ENCODE results near the gene NAAA. TPM values are rescaled to one million over a fixed set of nuclear protein-coding genes. Genes with fewer than 3 reads are reported as not detected.
"Not testable (repeated sequence)": the region's sequence is repeated elsewhere in the genome, so short reads cannot be mapped to it uniquely, and the experiment has no call there.

The NAAA gene
- total and polyA plus RNA-seq, 3 experiments from 2014 or later, result 47.9 to 104 (median 51.5) TPM

DNA sequence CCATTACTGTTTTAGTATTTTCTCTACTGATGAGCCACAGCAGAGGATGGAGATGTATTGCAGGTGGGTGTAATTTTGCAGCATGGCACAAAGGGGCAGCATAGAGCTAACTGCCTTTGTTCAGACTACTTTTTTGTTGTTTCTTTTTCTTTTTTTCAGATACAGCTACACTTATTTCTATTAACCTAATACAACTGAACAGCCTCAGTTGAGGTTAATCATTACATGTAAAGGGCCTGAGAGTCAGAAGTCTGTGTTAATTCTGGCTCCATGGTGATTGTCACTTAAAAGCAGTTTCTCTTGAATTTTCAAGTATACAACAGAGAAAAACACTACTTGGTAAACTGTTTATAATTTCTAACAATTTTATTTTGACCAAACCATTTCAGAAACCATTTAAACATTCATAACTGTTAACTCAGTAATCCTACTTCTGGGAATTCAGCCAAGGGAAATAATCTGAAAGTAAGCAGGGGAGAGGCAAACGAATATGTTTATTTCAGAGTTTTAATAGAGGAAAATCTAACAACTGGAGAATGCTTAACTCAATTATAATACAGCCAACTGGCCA, 24.6 kb downstream of the NAAA start:
- Histone ChIP-seq H3K4me3 (ENCODE audit: low read length) (no peak overlapping the region), H3K27me3 (ENCODE audit: insufficient read depth, low read length, poor library complexity, severe bottlenecking) (no peaks in the 10 kb centered on the region), H3K36me3 (ENCODE audit: insufficient read depth, low read length) (peaks cover 16% of the 10 kb centered on the region), H3K9me3 (ENCODE audit: low read length) (no peaks in the 10 kb centered on the region), H3K4me1 (ENCODE audit: insufficient read depth, low read length) (no peaks in the 10 kb centered on the region), H3K27ac (ENCODE audit: low read depth, low read length) (no peak overlapping the region)
- ChIA-PET POLR2A (no interaction called here), CTCF (interaction anchor here (0.9 to 3.6 kb wide), 8 partner anchors 9 to 150 kb away, joined by 3 to 21 read pairs (median 4); partner anchors contain the start of gene NAAA)
- Mint-ChIP-seq H3K4me3 (no peak overlapping the region), H3K36me3 (peaks cover 6 to 81% (median 16%) of the 10 kb centered on the region in 3 donors), H3K4me1 (peaks cover 0 to 6% (median 0%) of the 10 kb centered on the region in 3 donors), H3K27me3 (no peaks in the 10 kb centered on the region), H3K9me3 (no peaks in the 10 kb centered on the region), H3K27ac (peak overlapping the region in 1 of 8 donors; percentile 41)
- DNase-seq, result peak in 3 of 5 donors; percentile 6 to 46 (median 24)

DNA sequence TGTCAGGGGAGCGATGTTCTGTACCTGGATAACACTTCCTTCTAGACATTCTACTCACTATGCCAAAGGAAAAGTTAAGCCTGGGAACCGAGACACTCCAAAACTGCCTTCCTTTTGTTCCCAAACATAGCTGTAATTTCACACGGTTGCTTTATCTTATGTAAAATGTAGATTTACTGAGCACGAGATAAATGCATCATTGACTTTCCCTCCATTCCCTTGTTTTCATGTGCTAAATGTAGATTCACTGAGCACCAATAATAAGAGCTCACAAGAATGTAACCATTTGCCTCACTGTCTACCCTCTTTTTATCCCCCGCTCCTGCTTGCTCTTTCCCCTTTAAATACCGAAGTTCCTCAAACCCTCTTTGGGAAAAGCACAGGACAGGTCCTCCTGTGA, 27.8 kb downstream of the NAAA start:
- H3K27me3 Mint-ChIP-seq, result no peaks in the 10 kb centered on the region
- no peaks in the 10 kb centered on the region for H3K36me3 ChIP-seq (ENCODE audit: insufficient read depth, low read length)
- ChIA-PET CTCF (interaction anchor here (1.4 kb wide), 1 partner anchor 83 kb away, joined by 4 read pairs; no protein-coding TSS in a partner anchor), POLR2A (no interaction called here)
- no peaks in the 10 kb centered on the region for H3K27me3 ChIP-seq (ENCODE audit: insufficient read depth, low read length, poor library complexity, severe bottlenecking)
- H3K27ac Mint-ChIP-seq, result no peak overlapping the region
- H3K36me3 Mint-ChIP-seq, result peaks cover 12 to 60% (median 22%) of the 10 kb centered on the region in 3 donors
- H3K4me1 Mint-ChIP-seq, result peaks cover 0 to 6% (median 0%) of the 10 kb centered on the region in 3 donors
- H3K4me1 ChIP-seq (ENCODE audit: insufficient read depth, low read length), result no peaks in the 10 kb centered on the region
- no peak overlapping the region for H3K27ac ChIP-seq (ENCODE audit: low read depth, low read length)
- no peaks in the 10 kb centered on the region for H3K9me3 Mint-ChIP-seq
- H3K4me3 Mint-ChIP-seq, result no peak overlapping the region
- H3K9me3 ChIP-seq (ENCODE audit: low read length), result no peaks in the 10 kb centered on the region
- DNase-seq, result no peak
- no peak overlapping the region for H3K4me3 ChIP-seq (ENCODE audit: low read length)

DNA sequence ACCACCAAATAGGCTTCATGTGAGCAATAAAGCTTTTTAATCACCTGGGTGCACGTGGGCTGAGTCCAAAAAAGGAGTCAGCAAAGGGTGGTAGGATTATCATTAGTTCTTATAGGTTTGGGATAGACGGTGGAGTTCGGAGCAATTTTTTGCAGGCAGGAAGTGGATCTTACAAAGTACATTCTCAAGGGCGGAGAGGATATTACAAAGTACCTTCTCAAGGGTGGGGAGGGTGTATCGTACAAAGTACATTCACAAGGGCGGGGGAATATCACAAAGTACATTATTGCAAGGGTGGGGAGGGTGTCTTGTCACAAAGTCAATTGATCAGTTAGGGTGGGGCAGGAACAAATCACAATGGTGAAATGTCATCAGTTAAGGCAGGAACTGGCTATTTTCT, 30.0 kb downstream of the NAAA start:
- H3K4me1 Mint-ChIP-seq; H3K27ac ChIP-seq (ENCODE audit: low read depth, low read length); H3K27me3 Mint-ChIP-seq; H3K4me3 Mint-ChIP-seq; H3K4me1 ChIP-seq (ENCODE audit: insufficient read depth, low read length); POLR2A ChIA-PET; H3K9me3 ChIP-seq (ENCODE audit: low read length); H3K27ac Mint-ChIP-seq; H3K9me3 Mint-ChIP-seq; H3K4me3 ChIP-seq (ENCODE audit: low read length); H3K36me3 ChIP-seq (ENCODE audit: insufficient read depth, low read length); H3K27me3 ChIP-seq (ENCODE audit: insufficient read depth, low read length, poor library complexity, severe bottlenecking); DNase-seq: not testable (repeated sequence)
- CTCF ChIA-PET, result interaction anchor here (0.8 kb wide), 1 partner anchor 31 kb away, joined by 3 read pairs; the partner anchor contains the start of gene NAAA
- H3K36me3 Mint-ChIP-seq, result peaks cover 12 to 44% (median 18%) of the 10 kb centered on the region in 3 donors

DNA sequence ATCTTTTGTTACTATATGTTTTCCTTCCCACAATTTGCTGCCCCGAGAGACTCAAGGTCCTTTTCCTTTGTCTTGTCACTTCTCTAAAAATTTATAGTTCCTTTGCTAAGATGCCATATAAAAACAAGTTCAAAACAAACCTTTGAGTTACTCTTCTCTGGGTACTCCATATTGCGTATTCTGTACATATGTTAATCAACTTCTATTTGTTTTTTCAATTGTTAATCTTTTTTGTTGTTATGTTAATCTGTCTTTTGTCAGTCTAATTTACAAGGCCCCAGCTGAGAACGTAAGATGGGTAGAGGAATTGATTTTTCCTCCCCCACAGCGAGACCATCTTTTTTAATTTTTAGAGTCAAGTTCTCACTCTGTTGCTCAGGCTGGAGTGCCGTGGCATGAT, 31.4 kb downstream of the NAAA start:
- H3K27ac ChIP-seq (ENCODE audit: low read depth, low read length), result no peak overlapping the region
- DNase-seq, result no peak
- ChIA-PET CTCF (interaction anchor here (1.2 to 1.7 kb wide), 2 partner anchors 13 to 62 kb away, joined by 3 to 6 read pairs; no protein-coding TSS in a partner anchor), POLR2A (interaction anchor here (1.1 kb wide), 1 partner anchor 30 kb away, joined by 3 read pairs; no protein-coding TSS in a partner anchor)
- Mint-ChIP-seq H3K9me3 (no peaks in the 10 kb centered on the region), H3K4me1 (no peaks in the 10 kb centered on the region), H3K36me3 (peaks cover 12 to 34% (median 18%) of the 10 kb centered on the region in 3 donors), H3K27me3 (no peaks in the 10 kb centered on the region), H3K27ac (no peak overlapping the region), H3K4me3 (no peak overlapping the region)
- no peaks in the 10 kb centered on the region for H3K36me3 ChIP-seq (ENCODE audit: insufficient read depth, low read length)
- no peaks in the 10 kb centered on the region for H3K4me1 ChIP-seq (ENCODE audit: insufficient read depth, low read length)
- H3K9me3 ChIP-seq (ENCODE audit: low read length), result no peaks in the 10 kb centered on the region
- H3K4me3 ChIP-seq (ENCODE audit: low read length), result no peak overlapping the region
- H3K27me3 ChIP-seq (ENCODE audit: insufficient read depth, low read length, poor library complexity, severe bottlenecking), result no peaks in the 10 kb centered on the region

DNA sequence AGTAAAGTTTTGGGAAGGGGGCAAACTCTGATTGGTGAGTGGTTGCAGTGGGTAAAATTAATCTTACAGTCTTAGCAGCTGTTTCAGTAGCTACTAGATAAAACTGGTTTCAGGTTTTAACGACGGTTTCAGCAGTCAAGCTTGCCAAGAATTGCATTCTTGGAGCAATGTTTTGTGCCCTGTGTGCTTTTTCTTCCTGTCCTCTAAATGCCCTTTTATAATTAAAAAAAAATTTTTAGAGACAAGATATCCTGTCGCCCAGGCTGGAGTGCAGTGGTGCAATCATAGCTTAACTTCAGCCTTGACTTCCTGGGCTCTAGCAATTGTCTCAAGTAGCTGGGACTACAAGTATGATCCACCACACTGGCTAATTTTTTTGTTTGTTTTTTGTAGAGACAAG, 32.3 kb downstream of the NAAA start:
- Mint-ChIP-seq H3K27me3 (no peaks in the 10 kb centered on the region), H3K27ac (no peak overlapping the region), H3K9me3 (no peaks in the 10 kb centered on the region), H3K4me3 (no peak overlapping the region), H3K36me3 (peaks cover 12 to 27% (median 14%) of the 10 kb centered on the region in 3 donors), H3K4me1 (no peaks in the 10 kb centered on the region)
- no peak overlapping the region for H3K27ac ChIP-seq (ENCODE audit: low read depth, low read length)
- H3K4me3 ChIP-seq (ENCODE audit: low read length), result no peak overlapping the region
- H3K4me1 ChIP-seq (ENCODE audit: insufficient read depth, low read length), result no peaks in the 10 kb centered on the region
- H3K9me3 ChIP-seq (ENCODE audit: low read length), result no peaks in the 10 kb centered on the region
- no peak for DNase-seq
- H3K36me3 ChIP-seq (ENCODE audit: insufficient read depth, low read length), result no peaks in the 10 kb centered on the region
- ChIA-PET POLR2A (interaction anchor here (0.6 to 1.1 kb wide), 3 partner anchors 31 to 45 kb away, joined by 3 to 4 read pairs (median 3); partner anchors contain the start of gene NAAA), CTCF (interaction anchor here (1.2 to 1.7 kb wide), 2 partner anchors 12 to 61 kb away, joined by 3 to 6 read pairs; no protein-coding TSS in a partner anchor)
- no peaks in the 10 kb centered on the region for H3K27me3 ChIP-seq (ENCODE audit: insufficient read depth, low read length, poor library complexity, severe bottlenecking)

DNA sequence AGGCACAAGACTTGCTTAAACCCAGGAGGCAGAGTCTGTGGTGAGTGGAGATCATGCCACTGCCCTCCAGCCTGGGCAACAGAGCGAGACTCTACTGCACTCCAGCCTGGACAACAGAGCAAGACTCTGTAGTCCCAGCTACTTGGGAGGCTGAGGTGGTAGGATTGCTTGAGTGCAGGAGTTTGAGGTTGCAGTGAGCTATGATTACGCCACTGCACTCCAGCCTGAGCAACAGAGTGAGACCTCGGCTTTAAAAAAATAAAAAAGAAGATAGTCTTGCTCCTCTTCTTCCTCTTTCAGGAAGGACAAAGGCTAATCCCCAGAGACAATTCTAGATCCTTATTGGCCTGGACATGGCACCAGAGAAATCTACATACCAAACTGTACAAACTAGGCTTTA, 32.8 kb downstream of the NAAA start:
- H3K4me1 ChIP-seq (ENCODE audit: insufficient read depth, low read length), result no peaks in the 10 kb centered on the region
- H3K27ac ChIP-seq (ENCODE audit: low read depth, low read length), result no peak overlapping the region
- Mint-ChIP-seq H3K4me3 (no peak overlapping the region), H3K9me3 (no peaks in the 10 kb centered on the region), H3K4me1 (no peaks in the 10 kb centered on the region), H3K36me3 (peaks cover 11 to 21% (median 12%) of the 10 kb centered on the region in 3 donors), H3K27me3 (no peaks in the 10 kb centered on the region), H3K27ac (no peak overlapping the region)
- CTCF ChIA-PET, result interaction anchor here (1.7 kb wide), 1 partner anchor 12 kb away, joined by 6 read pairs; no protein-coding TSS in a partner anchor
- no peaks in the 10 kb centered on the region for H3K9me3 ChIP-seq (ENCODE audit: low read length)
- no peaks in the 10 kb centered on the region for H3K27me3 ChIP-seq (ENCODE audit: insufficient read depth, low read length, poor library complexity, severe bottlenecking)
- POLR2A ChIA-PET, result no interaction called here
- DNase-seq, result no peak
- H3K4me3 ChIP-seq (ENCODE audit: low read length), result no peak overlapping the region
- H3K36me3 ChIP-seq (ENCODE audit: insufficient read depth, low read length), result no peaks in the 10 kb centered on the region

DNA sequence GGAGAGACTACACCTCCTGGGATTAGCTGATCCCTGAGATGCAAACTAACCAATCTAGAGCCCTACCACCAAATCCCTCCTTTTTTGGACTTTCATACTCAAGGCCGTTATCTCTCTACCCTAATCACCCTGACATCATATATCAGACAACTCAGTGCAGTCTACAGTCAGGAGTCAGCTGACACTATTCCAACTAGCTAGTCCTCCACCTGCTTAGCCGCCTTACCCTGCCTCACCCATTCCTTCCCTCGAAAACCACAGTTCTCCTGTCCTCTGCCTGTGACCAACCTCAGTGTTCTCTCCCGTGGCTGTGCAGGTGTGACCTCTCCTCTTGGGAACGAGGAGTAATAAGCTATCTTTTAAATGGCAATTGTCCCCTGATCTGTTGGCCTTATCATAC, 36.7 kb downstream of the NAAA start:
- Histone ChIP-seq H3K4me1 (ENCODE audit: insufficient read depth, low read length) (no peaks in the 10 kb centered on the region), H3K27ac (ENCODE audit: low read depth, low read length) (no peak overlapping the region), H3K4me3 (ENCODE audit: low read length) (no peak overlapping the region), H3K27me3 (ENCODE audit: insufficient read depth, low read length, poor library complexity, severe bottlenecking) (no peaks in the 10 kb centered on the region), H3K36me3 (ENCODE audit: insufficient read depth, low read length) (no peaks in the 10 kb centered on the region), H3K9me3 (ENCODE audit: low read length) (no peaks in the 10 kb centered on the region)
- Mint-ChIP-seq H3K36me3 (no peaks in the 10 kb centered on the region), H3K9me3 (no peaks in the 10 kb centered on the region), H3K27me3 (no peaks in the 10 kb centered on the region), H3K4me1 (no peaks in the 10 kb centered on the region), H3K27ac (peak overlapping the region in 1 of 8 donors; percentile 51), H3K4me3 (no peak overlapping the region)
- POLR2A ChIA-PET, result no interaction called here
- no peak for DNase-seq
- CTCF ChIA-PET, result interaction anchor here (1.2 to 2.6 kb wide), 2 partner anchors 9 to 12 kb away, joined by 3 to 12 read pairs; no protein-coding TSS in a partner anchor

DNA sequence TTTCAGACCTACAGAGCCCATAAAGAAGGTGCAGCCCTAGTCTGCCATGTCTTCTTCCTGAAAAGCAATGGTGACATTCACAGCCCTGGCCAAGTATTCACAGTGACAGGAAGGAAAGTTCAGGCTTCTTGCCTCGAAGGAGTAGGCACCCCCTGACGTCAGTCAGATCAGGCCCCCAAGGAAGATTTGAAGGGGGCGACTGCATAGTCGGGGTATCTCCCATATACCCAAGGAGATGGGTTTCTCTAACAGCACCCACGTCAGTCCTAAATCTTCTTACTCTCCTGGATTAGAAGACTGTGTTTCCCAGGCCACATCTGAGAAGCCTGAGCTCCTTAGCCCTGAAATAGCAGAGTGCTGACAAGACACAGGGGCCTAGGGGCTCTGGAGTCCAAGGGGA, 38.5 kb downstream of the NAAA start, which contains the start of gene PPEF2:
TSS of gene PPEF2 (minus strand) at position 101 of the 400 bp plus-strand sequence. CDS start 6,127 bp downstream, outside the sequence.
- CTCF ChIA-PET, result no interaction called here
- Histone ChIP-seq H3K9me3 (ENCODE audit: low read length) (no peaks in the 10 kb centered on the region), H3K4me1 (ENCODE audit: insufficient read depth, low read length) (no peaks in the 10 kb centered on the region), H3K4me3 (ENCODE audit: low read length) (no peak within 1 kb of the TSS), H3K36me3 (ENCODE audit: insufficient read depth, low read length) (no peaks in the 10 kb centered on the region), H3K27ac (ENCODE audit: low read depth, low read length) (no peak within 1 kb of the TSS), H3K27me3 (ENCODE audit: insufficient read depth, low read length, poor library complexity, severe bottlenecking) (no peaks in the 10 kb centered on the region)
- Mint-ChIP-seq H3K4me1 (no peaks in the 10 kb centered on the region), H3K27me3 (no peaks in the 10 kb centered on the region), H3K4me3 (no peak within 1 kb of the TSS), H3K27ac (peak within 1 kb of the TSS in 1 of 8 donors; percentile 59), H3K9me3 (no peaks in the 10 kb centered on the region), H3K36me3 (no peaks in the 10 kb centered on the region)
- no peak for DNase-seq
- POLR2A ChIA-PET, result interaction anchor here (1.0 kb wide), 1 partner anchor 38 kb away, joined by 3 read pairs; no protein-coding TSS in a partner anchor
